ENCODE measurements around the gene TNFSF10.
A peak's percentile ranks its signal among the peaks of the same experiment; 100 is the strongest.
"Not testable (repeated sequence)": the region's sequence is repeated elsewhere in the genome, so short reads cannot be mapped to it uniquely, and the experiment has no call there.

The TNFSF10 gene

DNA sequence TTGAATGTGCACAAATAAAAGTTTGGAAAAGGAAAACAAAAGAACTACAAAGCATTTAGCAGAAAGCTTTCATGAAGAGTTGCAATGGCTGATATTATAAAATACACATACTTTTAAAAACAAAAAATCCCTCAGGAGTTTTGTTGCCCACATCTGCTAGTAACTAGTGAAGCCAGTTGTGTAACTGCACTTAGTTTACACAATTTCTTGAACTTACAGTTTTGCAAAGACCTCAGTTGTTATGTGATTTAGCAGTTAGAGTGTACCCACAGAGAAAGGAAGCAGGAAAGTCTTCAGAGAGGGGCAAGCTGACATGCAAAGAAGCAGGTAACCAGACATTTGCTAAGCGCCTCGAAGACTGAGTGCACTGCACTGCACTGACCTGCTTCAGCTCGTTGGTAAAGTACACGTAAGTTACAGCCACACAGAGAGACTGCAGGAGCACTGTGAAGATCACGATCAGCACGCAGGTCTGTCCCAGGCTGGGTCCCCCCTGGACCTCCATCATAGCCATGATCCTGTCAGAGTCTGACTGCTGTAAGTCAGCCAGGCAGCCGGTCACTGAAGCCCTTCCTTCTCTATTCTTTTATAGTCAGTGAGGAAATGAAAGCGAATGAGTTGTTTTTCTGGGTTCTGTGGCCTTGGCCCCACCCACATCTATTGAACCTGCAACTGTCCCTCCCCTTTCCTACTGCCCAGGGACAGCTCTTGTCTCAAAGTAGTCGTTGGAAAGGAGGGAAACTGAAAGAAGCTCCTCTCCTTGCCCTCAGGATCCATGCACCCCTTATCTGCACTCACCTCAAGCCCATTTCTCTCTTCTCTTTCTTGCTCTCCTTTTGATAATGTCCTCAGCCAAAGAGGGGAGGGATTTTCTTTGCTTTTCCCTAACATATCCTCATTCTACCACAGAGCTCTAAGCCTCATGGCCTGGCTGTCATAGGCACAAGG is at the start of gene TNFSF10:
TSS of gene TNFSF10 (minus strand) at position 560 of the 948 bp plus-strand sequence. CDS start at position 514, 46 bp downstream.
- DNase-seq (ENCODE audit: low read depth in 3 of 3): peak in 2 of 3 experiments; percentile 31 to 53

DNA sequence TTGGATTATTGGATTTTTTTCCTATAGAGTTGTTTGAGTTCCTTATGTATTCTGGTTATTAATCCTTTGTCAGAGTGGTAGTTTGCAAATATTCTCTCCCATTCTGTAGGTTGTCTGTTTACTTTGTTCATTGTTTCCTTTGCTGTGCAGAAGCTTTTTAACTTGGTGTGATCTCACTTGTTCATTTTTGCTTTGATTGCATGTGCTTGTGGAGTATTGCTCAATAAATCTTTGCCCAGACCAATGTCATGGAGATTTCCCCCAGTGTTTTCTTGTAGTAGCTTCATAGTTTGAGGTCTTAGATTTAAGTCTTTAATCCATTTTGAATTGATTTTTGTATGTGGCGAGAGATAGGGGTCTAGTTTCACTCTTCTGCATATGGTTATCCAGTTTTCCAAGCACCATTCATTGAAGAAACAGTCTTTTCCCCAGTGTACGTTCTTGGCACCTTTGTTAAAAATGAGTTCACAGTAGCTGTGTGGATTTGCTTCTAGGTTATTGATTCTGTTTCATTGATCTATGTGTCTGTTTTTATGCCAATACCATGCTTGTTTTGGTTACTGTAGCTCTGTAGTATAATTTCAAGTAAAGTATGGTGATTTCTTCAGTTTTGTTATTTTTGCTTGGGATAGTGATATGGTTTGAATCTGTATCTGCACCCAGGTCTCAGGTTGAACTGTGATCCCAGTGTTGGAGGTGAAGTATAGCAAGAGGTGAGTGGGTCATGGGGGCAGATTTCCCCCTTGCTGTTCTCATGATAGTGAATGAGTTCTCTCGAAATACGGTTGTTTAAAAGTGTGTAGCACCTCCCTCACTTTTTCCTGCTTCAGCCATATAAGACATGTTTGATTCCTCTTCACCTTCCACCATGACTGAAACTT is 46.1 kb upstream of the TNFSF10 start:
- no peak for DNase-seq (ENCODE audit: low read depth in 3 of 3)

DNA sequence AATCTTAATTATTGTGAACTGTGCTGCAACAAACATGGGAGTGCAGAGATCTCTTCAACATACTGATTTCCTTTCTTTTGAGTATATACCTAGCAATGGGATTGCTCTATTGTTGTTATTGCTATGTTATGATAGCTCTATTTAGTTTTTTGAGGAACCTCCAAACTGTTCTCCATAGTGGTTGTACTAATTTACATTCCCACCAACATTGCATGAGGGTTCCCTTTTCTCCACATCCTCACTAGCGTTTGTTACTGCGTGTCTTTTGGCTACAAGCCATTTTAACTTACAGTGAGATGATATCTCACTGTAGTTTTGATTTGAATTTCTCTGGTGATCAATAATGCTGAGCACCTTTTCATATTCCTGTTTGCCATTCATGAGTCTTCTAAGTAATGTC is 45.5 kb upstream of the TNFSF10 start:
- DNase-seq (ENCODE audit: low read depth in 3 of 3): no peak

DNA sequence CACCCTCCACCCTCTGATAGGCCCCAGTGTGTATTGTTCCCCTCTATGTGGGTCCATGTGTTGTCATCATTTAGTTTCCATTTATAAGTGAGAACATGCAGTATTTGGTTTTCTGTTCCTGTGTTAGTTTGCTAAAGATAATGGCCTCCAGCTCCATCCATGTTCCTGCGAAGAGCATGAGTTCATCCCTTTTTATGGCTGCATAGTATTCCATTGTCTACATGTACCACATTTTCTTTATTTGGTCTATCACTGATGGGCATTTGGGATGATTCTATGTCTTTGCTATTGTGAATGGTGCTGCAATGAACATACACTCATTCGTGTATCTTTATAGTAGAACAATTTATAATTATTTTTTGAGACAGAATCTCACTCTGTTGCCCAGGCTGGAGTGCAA is 43.6 kb upstream of the TNFSF10 start:
- DNase-seq (ENCODE audit: low read depth in 3 of 3): not testable (repeated sequence)

DNA sequence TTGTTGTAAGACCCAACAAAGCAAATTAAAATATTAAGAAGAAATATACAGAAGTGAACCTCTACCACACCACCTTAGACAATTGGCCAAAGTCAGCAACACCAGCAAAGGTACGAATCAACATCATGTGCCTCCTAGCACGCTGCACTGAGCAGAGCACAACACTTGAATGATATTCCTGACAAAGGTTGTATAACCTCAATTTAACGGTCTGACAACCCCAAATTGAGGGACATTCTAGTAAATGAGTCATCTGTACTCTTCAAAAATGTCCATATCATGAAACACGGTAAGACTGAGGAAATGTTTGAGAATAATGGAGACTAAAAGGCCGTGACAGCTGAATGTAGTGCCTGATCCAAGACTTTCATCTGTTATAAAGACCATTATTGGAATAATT is 41.3 kb upstream of the TNFSF10 start:
- DNase-seq (ENCODE audit: low read depth in 3 of 3): no peak

DNA sequence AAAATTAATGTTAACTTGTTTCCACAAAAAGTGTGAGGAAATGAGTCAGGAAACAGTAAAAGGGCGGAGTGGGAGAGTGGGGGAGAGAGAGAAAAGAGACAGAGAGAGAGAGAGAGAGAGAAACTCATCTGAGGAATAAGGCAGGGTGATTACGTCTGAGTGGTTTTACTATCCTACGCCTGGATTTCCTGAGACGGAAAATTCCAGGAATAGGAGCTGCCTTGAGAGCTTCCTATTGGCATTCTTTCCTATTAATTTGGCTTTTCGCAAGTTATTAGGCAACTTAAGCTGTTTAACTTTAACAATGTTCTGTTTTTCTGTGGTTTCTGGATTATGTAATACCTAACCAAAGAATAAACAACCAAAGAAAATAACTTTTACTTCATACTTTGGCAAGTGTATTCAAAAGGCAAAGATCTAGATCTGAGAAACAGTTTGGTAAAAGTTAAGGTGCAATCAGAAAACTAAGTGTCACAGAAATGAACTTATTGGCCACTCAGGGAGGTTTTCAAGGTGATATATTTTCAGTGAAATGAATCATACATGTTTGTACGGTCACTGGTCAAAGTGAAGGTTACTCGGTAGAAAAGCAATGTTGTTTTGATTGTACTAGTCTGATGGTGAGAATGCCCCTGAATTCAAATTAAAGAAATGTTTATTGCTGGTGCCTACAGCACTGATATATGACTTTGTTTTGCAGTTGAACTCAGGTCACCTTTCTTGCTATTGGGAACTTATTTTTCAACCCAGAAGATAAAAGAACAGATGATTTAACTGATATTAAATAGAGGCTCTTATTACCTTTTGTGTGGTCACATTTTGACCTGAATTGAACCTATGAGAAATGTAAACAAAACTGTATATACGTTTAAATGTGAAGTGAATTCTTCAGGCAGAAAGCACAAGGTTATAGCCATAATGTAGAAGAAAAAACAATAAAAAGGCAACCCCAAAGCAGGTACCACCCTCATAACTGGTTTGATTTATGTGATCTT is 39.9 kb upstream of the TNFSF10 start:
- peak in 2 of 3 experiments; percentile 12 to 22 for DNase-seq (ENCODE audit: low read depth in 3 of 3)

DNA sequence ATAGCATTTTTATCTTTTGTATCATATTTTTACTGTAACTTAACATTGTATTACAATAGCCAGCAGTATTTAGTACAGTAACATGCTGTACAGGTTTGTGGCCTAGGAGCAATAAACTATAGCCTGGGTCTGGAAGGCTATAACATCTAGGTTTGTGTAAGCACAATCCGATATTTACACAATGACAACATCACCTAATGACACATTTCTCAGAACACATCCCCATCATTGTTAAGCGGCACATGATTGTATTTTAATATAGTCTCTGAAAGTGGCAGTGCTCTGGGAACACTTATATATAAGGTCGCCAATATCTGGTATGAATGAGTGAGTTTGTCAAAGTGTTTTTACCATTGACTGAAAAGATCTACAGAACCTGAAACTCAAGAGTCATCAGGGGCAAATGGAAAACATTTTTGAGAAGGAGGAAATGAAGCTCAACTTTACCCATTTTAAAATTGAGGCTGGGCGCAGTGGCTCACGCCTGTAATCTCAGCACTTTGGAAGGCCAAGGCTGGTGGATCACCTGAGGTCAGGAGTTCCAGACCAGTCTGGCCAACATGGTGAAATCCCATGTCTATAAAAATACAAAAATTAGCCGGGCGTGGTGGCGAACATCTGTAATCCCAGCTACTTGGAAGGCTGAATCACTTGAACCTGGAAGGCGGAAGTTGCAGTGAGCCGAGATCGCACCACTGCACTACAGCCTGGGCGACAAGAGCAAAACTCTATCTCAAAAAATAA is 38.8 kb upstream of the TNFSF10 start:
- DNase-seq (ENCODE audit: low read depth in 3 of 3): peak in 1 of 3 experiments; percentile 21

DNA sequence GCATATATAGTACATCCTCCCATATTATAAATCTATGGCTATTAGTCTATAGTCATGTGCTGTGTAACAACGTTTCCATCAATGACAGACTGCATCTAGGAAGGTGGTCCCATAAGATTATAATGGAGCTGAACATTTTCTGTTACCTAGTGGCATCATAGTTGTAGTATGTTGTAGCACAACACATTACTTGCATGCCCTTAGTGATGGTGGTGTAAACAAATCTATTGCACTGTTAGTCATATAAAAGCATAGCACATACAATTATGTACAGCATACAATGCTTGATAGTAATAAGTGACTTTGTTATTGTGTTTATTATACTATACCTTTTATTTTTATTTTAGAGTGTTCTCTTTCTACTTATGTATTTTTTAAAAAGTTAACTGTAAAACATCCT is 37.4 kb upstream of the TNFSF10 start:
- DNase-seq (ENCODE audit: low read depth in 3 of 3): no peak

DNA sequence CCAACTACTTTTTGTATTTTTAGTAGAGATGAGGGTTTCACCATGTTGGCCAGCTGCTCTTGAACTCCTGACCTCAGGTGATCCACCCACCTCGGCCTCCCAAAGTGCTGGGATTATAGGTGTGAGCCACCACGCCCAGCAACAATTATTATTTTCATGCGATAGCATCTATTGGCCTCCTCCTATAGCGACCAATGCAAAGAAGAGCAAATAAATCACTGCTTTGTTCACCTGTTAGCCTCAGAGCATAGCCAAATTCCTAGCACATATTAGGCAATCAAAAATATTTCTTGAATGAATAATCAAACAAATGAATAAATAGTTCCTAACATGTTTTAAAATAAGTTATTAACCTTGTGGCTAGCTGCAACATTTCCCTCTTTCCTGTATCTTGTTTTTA is 36.8 kb upstream of the TNFSF10 start:
- no peak for DNase-seq (ENCODE audit: low read depth in 3 of 3)

DNA sequence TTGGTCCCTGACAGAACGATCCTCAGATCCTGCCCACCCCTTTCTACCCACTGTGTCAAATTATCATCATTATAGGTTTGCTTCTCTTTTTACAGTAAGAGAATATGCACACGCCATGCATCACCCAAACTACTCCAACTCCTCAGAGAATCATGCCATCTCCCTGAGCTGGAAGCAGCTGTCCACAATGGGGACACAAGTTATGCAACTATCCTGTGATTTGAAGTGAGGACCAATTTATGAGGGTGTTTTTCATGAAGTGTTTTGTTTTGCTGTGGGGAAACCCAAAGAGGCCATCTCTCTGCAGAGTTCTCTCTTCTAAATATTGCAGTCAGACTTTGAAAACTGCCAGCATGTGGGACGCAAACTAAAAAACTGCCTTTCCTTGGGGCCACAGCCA is 35.8 kb upstream of the TNFSF10 start:
- DNase-seq (ENCODE audit: low read depth in 3 of 3): no peak

DNA sequence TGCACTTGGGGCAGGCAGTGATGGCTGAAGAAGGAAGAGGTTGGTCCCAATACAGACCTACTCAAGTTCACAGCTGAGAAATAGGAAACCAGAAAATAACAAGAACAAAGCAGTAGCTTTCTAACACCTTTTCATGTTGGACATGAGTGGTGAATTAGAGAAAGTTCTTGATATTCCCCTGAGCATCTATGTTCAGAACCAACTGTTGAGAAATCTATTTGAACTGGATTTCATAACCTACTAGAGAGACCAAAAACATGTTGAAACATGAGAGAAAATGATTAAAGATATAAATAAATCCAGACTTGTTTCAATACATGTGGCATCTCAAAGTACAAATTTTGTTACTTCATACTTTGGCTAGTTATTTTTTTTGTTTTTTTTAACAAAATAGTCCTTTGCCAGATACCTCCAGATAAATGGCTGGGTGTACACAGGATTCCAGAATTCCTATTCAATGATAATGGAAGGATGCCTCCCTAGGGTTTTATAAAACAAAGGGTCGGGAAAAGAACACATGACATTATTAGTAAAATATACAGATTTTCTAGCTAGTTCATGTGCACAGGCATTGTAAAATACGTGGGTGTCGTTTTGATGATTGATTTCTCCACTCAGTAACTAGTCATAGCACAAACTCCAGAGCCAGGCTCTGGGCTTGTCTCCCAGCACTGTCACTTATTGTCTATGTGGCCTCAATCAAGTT is 34.4 kb upstream of the TNFSF10 start:
- DNase-seq (ENCODE audit: low read depth in 3 of 3): no peak

DNA sequence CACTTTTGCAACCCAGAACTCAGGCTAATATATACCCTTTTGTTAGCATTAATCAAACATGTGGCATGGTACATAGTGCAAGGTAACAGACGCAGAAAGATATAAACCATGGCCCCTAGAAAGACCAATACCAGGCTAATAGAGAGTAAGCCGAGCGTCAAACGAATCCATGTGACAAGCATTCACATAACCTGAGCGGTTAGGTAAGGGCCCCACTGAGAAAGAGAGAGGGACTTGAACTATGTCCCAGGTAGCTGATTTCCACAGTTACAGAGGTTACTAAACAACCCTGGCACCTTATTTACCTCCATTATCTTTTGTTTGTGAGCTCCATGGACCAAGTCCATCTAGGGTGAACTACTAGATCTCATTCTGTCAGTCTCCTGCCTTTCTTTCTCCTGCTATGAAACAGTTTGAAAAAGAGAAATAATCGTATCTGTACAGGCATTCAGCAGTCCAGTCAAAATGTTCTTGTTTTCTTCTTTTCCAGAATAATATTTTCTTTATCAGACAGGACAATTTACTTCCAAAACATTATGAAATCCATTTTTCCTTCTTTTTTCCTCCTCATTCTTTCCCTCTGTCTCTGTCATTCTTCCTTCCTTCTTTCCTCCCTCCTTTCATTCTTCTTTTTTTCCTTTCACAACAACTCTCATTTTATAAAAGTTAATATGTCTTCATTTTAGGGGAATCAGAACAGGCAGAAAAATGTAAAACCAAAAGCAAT is 30.5 kb upstream of the TNFSF10 start:
- DNase-seq (ENCODE audit: low read depth in 3 of 3): no peak

DNA sequence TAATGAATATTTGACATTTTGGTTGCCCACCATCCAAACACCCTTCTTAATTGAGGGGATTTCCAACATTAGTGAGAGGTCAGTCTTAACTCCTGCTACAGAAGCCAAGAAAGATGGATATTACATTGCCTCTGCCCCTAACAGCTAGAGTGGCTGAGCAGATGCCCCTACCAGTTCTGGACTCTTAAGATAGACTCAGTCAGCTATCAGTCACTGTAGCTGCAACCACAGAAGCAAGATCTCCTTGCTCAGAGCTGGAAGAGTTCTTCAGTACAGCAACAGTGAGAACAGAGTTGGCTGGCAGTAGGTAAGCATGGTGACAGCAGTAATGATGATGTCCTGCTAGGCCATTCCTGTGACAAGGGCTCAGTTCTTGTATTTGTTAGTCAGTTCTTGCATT is 29.4 kb upstream of the TNFSF10 start:
- no peak for DNase-seq (ENCODE audit: low read depth in 3 of 3)

DNA sequence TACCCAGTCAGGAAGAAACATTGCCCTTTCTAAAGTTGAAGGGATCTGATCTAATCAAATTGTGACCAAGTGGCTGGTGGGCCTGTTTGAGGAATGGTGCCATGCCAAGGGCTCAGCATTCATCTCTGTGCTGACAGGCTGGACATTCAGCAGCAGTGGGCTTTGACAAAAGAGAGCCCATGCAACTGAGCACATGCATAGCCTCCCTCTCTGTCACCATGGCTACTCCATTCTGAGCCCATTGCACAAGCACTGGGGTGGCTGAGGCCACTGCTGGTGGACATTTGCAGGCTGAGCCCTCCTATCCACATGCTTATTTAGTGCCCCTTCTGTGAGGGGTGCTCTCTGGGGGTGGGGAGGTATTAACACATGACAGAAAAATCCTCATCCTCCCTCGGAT is 28.6 kb upstream of the TNFSF10 start:
- no peak for DNase-seq (ENCODE audit: low read depth in 3 of 3)

DNA sequence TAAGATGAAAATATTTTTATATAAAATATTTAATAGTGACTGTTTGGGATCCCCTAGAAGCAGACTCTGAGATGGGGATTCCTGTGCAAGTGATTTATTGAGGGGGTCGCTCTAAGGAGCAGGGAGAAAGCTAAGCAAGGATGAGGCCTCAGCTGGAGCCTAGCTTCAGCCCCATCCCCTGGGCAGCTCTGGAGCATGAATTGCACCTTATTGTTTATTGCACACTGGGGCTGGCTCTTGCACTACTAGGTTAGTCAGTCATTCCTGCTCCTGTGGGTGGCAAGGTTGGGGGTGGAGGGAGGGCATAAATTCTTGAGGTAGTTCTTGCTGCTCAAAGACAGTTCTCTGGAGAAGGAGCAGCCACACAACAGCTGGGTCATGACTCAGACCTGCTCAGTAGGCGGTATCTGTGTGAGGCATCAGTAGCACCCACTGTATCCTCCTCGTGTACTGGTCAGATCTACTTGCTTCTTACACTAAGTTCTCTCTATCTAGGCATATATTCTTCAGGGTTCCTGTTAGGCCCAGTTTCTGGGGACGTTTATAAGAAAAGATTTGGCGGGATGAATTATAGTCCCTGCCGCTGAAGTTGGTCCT is 27.2 kb upstream of the TNFSF10 start:
- DNase-seq (ENCODE audit: low read depth in 3 of 3): peak; percentile 55 to 80 (median 79)

DNA sequence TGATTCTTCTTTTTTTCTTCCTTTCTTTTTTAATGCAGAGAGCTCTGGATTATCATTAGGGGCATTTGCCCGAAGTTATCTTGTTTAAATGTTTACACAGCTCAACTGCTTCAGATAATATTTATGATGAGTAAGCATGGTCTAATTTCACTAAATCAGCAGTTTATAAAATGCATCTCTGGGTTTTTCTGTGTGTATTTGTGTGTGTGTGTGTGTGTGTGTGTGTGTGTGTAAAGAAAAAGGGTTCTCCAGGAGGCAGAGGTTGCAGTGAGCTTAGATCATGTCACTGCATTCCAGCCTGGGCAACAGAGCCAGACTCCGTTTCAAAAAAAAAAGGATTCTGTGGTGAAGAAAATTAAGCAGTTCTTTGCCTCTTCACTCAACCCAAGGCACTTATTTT is 25.9 kb upstream of the TNFSF10 start:
- no peak for DNase-seq (ENCODE audit: low read depth in 3 of 3)

DNA sequence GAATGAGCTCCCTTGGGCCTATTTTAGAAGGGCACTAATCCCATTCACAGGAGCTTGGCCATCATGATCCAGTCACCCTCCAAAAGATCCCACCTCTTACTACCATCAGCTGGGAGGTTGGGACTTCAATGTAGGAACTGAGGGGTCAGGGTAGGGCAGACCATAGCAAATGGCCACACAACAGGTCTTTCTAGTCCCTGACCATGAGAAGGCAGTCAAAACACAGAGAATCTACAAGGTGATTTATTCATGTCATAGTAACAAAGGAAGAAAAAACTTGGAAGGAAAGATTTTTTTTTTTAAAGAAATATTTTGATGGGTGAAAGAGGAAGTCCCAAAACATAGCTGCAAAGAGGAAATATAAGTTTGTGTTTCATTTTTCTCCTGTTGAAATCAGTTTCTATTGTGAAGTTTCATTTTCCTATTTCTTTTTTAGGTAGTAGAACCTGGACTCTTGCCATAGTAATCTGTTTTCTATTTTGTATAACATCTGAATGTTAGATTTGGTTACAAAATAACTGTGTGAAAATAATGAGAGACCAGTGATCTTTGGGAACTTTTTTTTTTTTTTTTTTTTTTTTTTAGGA is 23.5 kb upstream of the TNFSF10 start:
- no peak for DNase-seq (ENCODE audit: low read depth in 3 of 3)

DNA sequence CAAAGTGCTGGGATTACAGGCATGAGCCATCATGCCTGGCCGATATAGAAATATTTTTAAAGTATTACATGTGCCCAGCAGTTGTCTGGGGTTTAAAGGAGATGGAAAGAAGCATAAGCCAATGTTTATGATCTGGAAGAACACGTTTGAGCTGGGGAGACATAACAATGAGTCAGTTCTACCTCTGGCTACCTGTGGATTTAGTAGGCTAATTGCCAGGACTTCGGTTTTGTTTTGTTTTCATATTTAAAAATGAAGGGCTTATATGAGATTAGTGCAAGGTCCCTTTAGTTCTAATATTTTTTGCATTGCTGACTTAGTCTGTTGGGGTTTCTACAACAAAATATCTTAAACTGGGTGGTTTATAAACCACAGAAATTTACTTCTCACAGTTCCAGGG is 22.9 kb upstream of the TNFSF10 start:
- DNase-seq (ENCODE audit: low read depth in 3 of 3): no peak

All from stimulated activated CD4-positive, alpha-beta T cell treated with anti-CD3 and anti-CD28 coated beads, TNF-alpha, amount 100 ng/mL, for 24 hours (primary cell).